Skin of body (tissue), 2 donors: ENCODE data around the gene OBSL1. TPM values are rescaled to one million over a fixed set of nuclear protein-coding genes. Genes with fewer than 3 reads are reported as not detected.

Source experiments
- DNase-seq: peaks from one replicate; lab custom pipeline; 2025; lab: John Stamatoyannopoulos, UW
- total RNA-seq: library from RNA; depleted of rRNA; stranded (reverse); fragments of >200 nt; gene quantifications from one replicate; pipeline ENCODE4 v1.2.3, GENCODE V29; 2014

The OBSL1 gene
- total RNA-seq, 1 donor from 2014 or later: 47.0 TPM

GRCh38 chr2:219515874-219516629 lies 55.3 kb downstream of the OBSL1 start:
- DNase-seq: no peak

- no peak for DNase-seq
These were observed 56.5 kb downstream of the OBSL1 start for GRCh38 chr2:219514836-219515235.

- DNase-seq: peak; percentile 9
These were observed 57.1 kb downstream of the OBSL1 start, which contains the start of gene ASIC4 for GRCh38 chr2:219514196-219514761. ASIC4 (plus strand) TSS chr2:219514482; CDS start chr2:219514725, 243 bp downstream.

- DNase-seq: no peak
These were observed 57.6 kb downstream of the OBSL1 start for GRCh38 chr2:219513787-219514186.

GRCh38 chr2:219512524-219513216 lies 58.7 kb downstream of the OBSL1 start:
- no peak for DNase-seq

- no peak for DNase-seq
These were observed 59.6 kb downstream of the OBSL1 start for GRCh38 chr2:219511547-219512325.

- DNase-seq: no peak
These were observed 60.7 kb downstream of the OBSL1 start for GRCh38 chr2:219510512-219511135.

- DNase-seq: peak; percentile 47
These were observed 61.4 kb downstream of the OBSL1 start for GRCh38 chr2:219509780-219510511.

- DNase-seq: peak; percentile 48
These were observed 62.2 kb downstream of the OBSL1 start for GRCh38 chr2:219508971-219509779.

GRCh38 chr2:219508444-219508734 lies 63.0 kb downstream of the OBSL1 start:
- no peak for DNase-seq

GRCh38 chr2:219507581-219508443 lies 63.5 kb downstream of the OBSL1 start:
- no peak for DNase-seq

- no peak for DNase-seq
These were observed 64.4 kb downstream of the OBSL1 start for GRCh38 chr2:219506802-219507526.

- DNase-seq: no peak
These were observed 65.1 kb downstream of the OBSL1 start for GRCh38 chr2:219506153-219506801.

GRCh38 chr2:219505585-219505984 lies 65.8 kb downstream of the OBSL1 start:
- no peak for DNase-seq

GRCh38 chr2:219502618-219503017 lies 68.7 kb downstream of the OBSL1 start:
- no peak for DNase-seq

- DNase-seq: no peak
These were observed 69.5 kb downstream of the OBSL1 start for GRCh38 chr2:219501849-219502248.
